ENCODE results near the gene TMEM169. TPM values are rescaled to one million over a fixed set of nuclear protein-coding genes. Genes with fewer than 3 reads are reported as not detected.

TMEM169 gene
- 1 to 10 TPM in 2 of 4 donors, under 1 TPM in 2; 0.54 to 3.2 (median 0.90) TPM for polyA plus RNA-seq
- long read RNA-seq, donor 1: 0 reads
- long read RNA-seq, donor 2, partial matches to known transcripts: 0 of 1 reads
- long read RNA-seq, donor 2, other reads (novel, unspliced or antisense): 0 of 1 reads
- long read RNA-seq, donor 3: 0 reads
- long read RNA-seq, donor 4: 0 reads
- long read RNA-seq, donor 5: 0 reads
- long read RNA-seq, donor 6, partial matches to known transcripts: 0 of 2 reads
- long read RNA-seq, donor 6, other reads (novel, unspliced or antisense): 0 of 2 reads
- long read RNA-seq, donor 7: 0 reads
- long read RNA-seq, donor 8: 0 reads
- long read RNA-seq, donor 9: 0 reads
- long read RNA-seq, donor 10, partial matches to known transcripts: 0 of 1 reads
- long read RNA-seq, donor 10, other reads (novel, unspliced or antisense): 0 of 1 reads

GRCh38 chr2:216081487-216082116 is at the start of gene TMEM169, which contains the start of gene PECR:
Gene TMEM169, plus strand, starts transcription at chr2:216081919. Its CDS starts 14,045 bp downstream, at chr2:216095964.
Gene PECR, minus strand, starts transcription at chr2:216081809. Its CDS starts 68 bp downstream, at chr2:216081741.
- Histone ChIP-seq H3K27me3 (ENCODE audit: control insufficient read depth in 3 of 3, insufficient read depth in 3 of 3, low read length in 3 of 3) (peaks cover 0 to 2% (median 0%) of the 10 kb centered on the region in 3 donors), H3K36me3 (ENCODE audit: control insufficient read depth in 3 of 3, insufficient read depth in 2 of 3, low read depth in 1 of 3, low read length in 3 of 3) (peaks cover 0 to 3% (median 0%) of the 10 kb centered on the region in 3 donors), H3K9me3 (ENCODE audit: control insufficient read depth in 2 of 2, insufficient read depth in 1 of 2, low read depth in 1 of 2, low read length in 1 of 2) (no peaks in the 10 kb centered on the region), H3K27ac (ENCODE audit: low read depth in 1 of 3, low read length in 2 of 3) (peak within 1 kb of the TSS; percentile 11 to 72 (median 62)), H3K4me3 (ENCODE audit: low read depth in 1 of 3, low read length in 3 of 3) (peak within 1 kb of the TSS; percentile 37 to 95 (median 91)), H3K4me1 (ENCODE audit: control insufficient read depth in 3 of 3, insufficient read depth in 2 of 3, low read depth in 1 of 3, low read length in 2 of 3) (peaks cover 2 to 11% (median 7%) of the 10 kb centered on the region in 3 donors)
- DNase-seq (peak; percentile 86 to 87), FAIRE-seq (no peak)
- WGBS, 3 donors: 0 to 1% (median 0%) methylated on average over 43 to 44 of the region's 44 CpGs

- H3K36me3 ChIP-seq (ENCODE audit: control insufficient read depth in 3 of 3, insufficient read depth in 2 of 3, low read depth in 1 of 3, low read length in 3 of 3): peaks cover 4 to 35% (median 11%) of the 10 kb centered on the region in 3 donors
- H3K4me1 ChIP-seq (ENCODE audit: control insufficient read depth in 3 of 3, insufficient read depth in 2 of 3, low read depth in 1 of 3, low read length in 2 of 3): no peaks in the 10 kb centered on the region
- no peak for DNase-seq
- FAIRE-seq: no peak
- no peaks in the 10 kb centered on the region for H3K9me3 ChIP-seq (ENCODE audit: control insufficient read depth in 2 of 2, insufficient read depth in 1 of 2, low read depth in 1 of 2, low read length in 1 of 2)
- no peaks in the 10 kb centered on the region for H3K27me3 ChIP-seq (ENCODE audit: control insufficient read depth in 3 of 3, insufficient read depth in 3 of 3, low read length in 3 of 3)
- H3K4me3 ChIP-seq (ENCODE audit: low read depth in 1 of 3, low read length in 3 of 3): no peak overlapping the region
- H3K27ac ChIP-seq (ENCODE audit: low read depth in 1 of 3, low read length in 2 of 3): no peak overlapping the region
- 83 to 89% (median 87%) methylated on average over 1 of the region's 1 CpG for WGBS, 3 donors
Measured at GRCh38 chr2:216031960-216032689, 49.6 kb upstream of the TMEM169 start.

GRCh38 chr2:216033403-216033802 is 48.3 kb upstream of the TMEM169 start:
- Histone ChIP-seq H3K9me3 (ENCODE audit: control insufficient read depth in 2 of 2, insufficient read depth in 1 of 2, low read depth in 1 of 2, low read length in 1 of 2) (no peaks in the 10 kb centered on the region), H3K27me3 (ENCODE audit: control insufficient read depth in 3 of 3, insufficient read depth in 3 of 3, low read length in 3 of 3) (no peaks in the 10 kb centered on the region), H3K4me3 (ENCODE audit: low read depth in 1 of 3, low read length in 3 of 3) (no peak overlapping the region), H3K27ac (ENCODE audit: low read depth in 1 of 3, low read length in 2 of 3) (no peak overlapping the region), H3K4me1 (ENCODE audit: control insufficient read depth in 3 of 3, insufficient read depth in 2 of 3, low read depth in 1 of 3, low read length in 2 of 3) (no peaks in the 10 kb centered on the region), H3K36me3 (ENCODE audit: control insufficient read depth in 3 of 3, insufficient read depth in 2 of 3, low read depth in 1 of 3, low read length in 3 of 3) (peaks cover 4 to 38% (median 9%) of the 10 kb centered on the region in 3 donors)
- 96 to 100% (median 97%) methylated on average over 3 of the region's 3 CpGs for WGBS, 3 donors
- FAIRE-seq (no peak), DNase-seq (no peak)

- peak; percentile 68 to 77 for DNase-seq
- Histone ChIP-seq H3K4me3 (ENCODE audit: low read depth in 1 of 3, low read length in 3 of 3) (no peak overlapping the region), H3K9me3 (ENCODE audit: control insufficient read depth in 2 of 2, insufficient read depth in 1 of 2, low read depth in 1 of 2, low read length in 1 of 2) (no peaks in the 10 kb centered on the region), H3K27ac (ENCODE audit: low read depth in 1 of 3, low read length in 2 of 3) (no peak overlapping the region), H3K27me3 (ENCODE audit: control insufficient read depth in 3 of 3, insufficient read depth in 3 of 3, low read length in 3 of 3) (no peaks in the 10 kb centered on the region), H3K4me1 (ENCODE audit: control insufficient read depth in 3 of 3, insufficient read depth in 2 of 3, low read depth in 1 of 3, low read length in 2 of 3) (no peaks in the 10 kb centered on the region), H3K36me3 (ENCODE audit: control insufficient read depth in 3 of 3, insufficient read depth in 2 of 3, low read depth in 1 of 3, low read length in 3 of 3) (peaks cover 4 to 40% (median 9%) of the 10 kb centered on the region in 3 donors)
- 50 to 92% (median 91%) methylated on average over 1 of the region's 1 CpG for WGBS, 3 donors
- FAIRE-seq: no peak
Measured at GRCh38 chr2:216034065-216034464, 47.7 kb upstream of the TMEM169 start.

- Histone ChIP-seq H3K27ac (ENCODE audit: low read depth in 1 of 3, low read length in 2 of 3) (no peak overlapping the region), H3K36me3 (ENCODE audit: control insufficient read depth in 3 of 3, insufficient read depth in 2 of 3, low read depth in 1 of 3, low read length in 3 of 3) (peaks cover 4 to 45% (median 10%) of the 10 kb centered on the region in 3 donors), H3K27me3 (ENCODE audit: control insufficient read depth in 3 of 3, insufficient read depth in 3 of 3, low read length in 3 of 3) (no peaks in the 10 kb centered on the region), H3K9me3 (ENCODE audit: control insufficient read depth in 2 of 2, insufficient read depth in 1 of 2, low read depth in 1 of 2, low read length in 1 of 2) (no peaks in the 10 kb centered on the region), H3K4me3 (ENCODE audit: low read depth in 1 of 3, low read length in 3 of 3) (no peak overlapping the region), H3K4me1 (ENCODE audit: control insufficient read depth in 3 of 3, insufficient read depth in 2 of 3, low read depth in 1 of 3, low read length in 2 of 3) (no peaks in the 10 kb centered on the region)
- FAIRE-seq (no peak), DNase-seq (no peak)
- WGBS, 3 donors: 92 to 95% (median 93%) methylated on average over 3 of the region's 3 CpGs
Measured at GRCh38 chr2:216039918-216040317, 41.8 kb upstream of the TMEM169 start.

GRCh38 chr2:216041438-216041837 is 40.3 kb upstream of the TMEM169 start:
- Histone ChIP-seq H3K9me3 (ENCODE audit: control insufficient read depth in 2 of 2, insufficient read depth in 1 of 2, low read depth in 1 of 2, low read length in 1 of 2) (no peaks in the 10 kb centered on the region), H3K36me3 (ENCODE audit: control insufficient read depth in 3 of 3, insufficient read depth in 2 of 3, low read depth in 1 of 3, low read length in 3 of 3) (peaks cover 4 to 36% (median 10%) of the 10 kb centered on the region in 3 donors), H3K27ac (ENCODE audit: low read depth in 1 of 3, low read length in 2 of 3) (no peak overlapping the region), H3K27me3 (ENCODE audit: control insufficient read depth in 3 of 3, insufficient read depth in 3 of 3, low read length in 3 of 3) (no peaks in the 10 kb centered on the region), H3K4me3 (ENCODE audit: low read depth in 1 of 3, low read length in 3 of 3) (no peak overlapping the region), H3K4me1 (ENCODE audit: control insufficient read depth in 3 of 3, insufficient read depth in 2 of 3, low read depth in 1 of 3, low read length in 2 of 3) (no peaks in the 10 kb centered on the region)
- FAIRE-seq (no peak), DNase-seq (no peak)
- WGBS, 3 donors: 92 to 98% (median 94%) methylated on average over 2 of the region's 2 CpGs

- FAIRE-seq: no peak
- Histone ChIP-seq H3K27ac (ENCODE audit: low read depth in 1 of 3, low read length in 2 of 3) (no peak overlapping the region), H3K4me3 (ENCODE audit: low read depth in 1 of 3, low read length in 3 of 3) (no peak overlapping the region), H3K27me3 (ENCODE audit: control insufficient read depth in 3 of 3, insufficient read depth in 3 of 3, low read length in 3 of 3) (no peaks in the 10 kb centered on the region), H3K9me3 (ENCODE audit: control insufficient read depth in 2 of 2, insufficient read depth in 1 of 2, low read depth in 1 of 2, low read length in 1 of 2) (no peaks in the 10 kb centered on the region), H3K36me3 (ENCODE audit: control insufficient read depth in 3 of 3, insufficient read depth in 2 of 3, low read depth in 1 of 3, low read length in 3 of 3) (peaks cover 4 to 34% (median 9%) of the 10 kb centered on the region in 3 donors), H3K4me1 (ENCODE audit: control insufficient read depth in 3 of 3, insufficient read depth in 2 of 3, low read depth in 1 of 3, low read length in 2 of 3) (no peaks in the 10 kb centered on the region)
- no peak for DNase-seq
- 93 to 96% (median 94%) methylated on average over 5 of the region's 5 CpGs for WGBS, 3 donors
Measured at GRCh38 chr2:216043949-216044348, 37.8 kb upstream of the TMEM169 start.

GRCh38 chr2:216044883-216045486 is 36.7 kb upstream of the TMEM169 start:
- no peaks in the 10 kb centered on the region for H3K9me3 ChIP-seq (ENCODE audit: control insufficient read depth in 2 of 2, insufficient read depth in 1 of 2, low read depth in 1 of 2, low read length in 1 of 2)
- DNase-seq: no peak
- 62 to 64% (median 64%) methylated on average over 5 of the region's 5 CpGs for WGBS, 3 donors
- no peak for FAIRE-seq
- H3K27ac ChIP-seq (ENCODE audit: low read depth in 1 of 3, low read length in 2 of 3): no peak overlapping the region
- H3K36me3 ChIP-seq (ENCODE audit: control insufficient read depth in 3 of 3, insufficient read depth in 2 of 3, low read depth in 1 of 3, low read length in 3 of 3): peaks cover 4 to 33% (median 11%) of the 10 kb centered on the region in 3 donors
- H3K4me3 ChIP-seq (ENCODE audit: low read depth in 1 of 3, low read length in 3 of 3): no peak overlapping the region
- H3K4me1 ChIP-seq (ENCODE audit: control insufficient read depth in 3 of 3, insufficient read depth in 2 of 3, low read depth in 1 of 3, low read length in 2 of 3): no peaks in the 10 kb centered on the region
- no peaks in the 10 kb centered on the region for H3K27me3 ChIP-seq (ENCODE audit: control insufficient read depth in 3 of 3, insufficient read depth in 3 of 3, low read length in 3 of 3)

All from small intestine (tissue), 16 donors.